ENCODE data around the gene INPP5D. TPM values are rescaled to one million over a fixed set of nuclear protein-coding genes. Genes with fewer than 3 reads are reported as not detected.

INPP5D gene
- total and polyA plus RNA-seq, 4 donors, result 2.9 to 18.8 (median 6.6) TPM

DNA sequence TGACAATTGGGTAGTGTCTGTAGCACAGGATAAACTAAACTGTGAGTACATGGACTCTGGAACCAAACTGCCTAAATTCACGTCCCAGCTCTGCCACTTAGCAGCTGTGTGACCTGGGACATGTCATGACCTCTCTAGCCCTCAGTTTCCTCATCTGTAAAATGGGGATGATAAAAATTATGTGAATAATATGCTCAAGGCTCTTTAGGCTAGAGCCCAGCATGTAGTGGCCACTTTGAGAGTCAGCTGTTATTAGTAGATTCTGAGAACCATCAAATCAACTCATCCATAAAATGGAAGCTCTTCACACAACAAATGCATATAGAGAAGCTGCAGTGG lies 87.7 kb downstream of the INPP5D start:
- H3K4me1 ChIP-seq (ENCODE audit: control insufficient read depth in 4 of 4, insufficient read depth in 4 of 4, low read length in 3 of 4), result no peaks in the 10 kb centered on the region
- no peaks in the 10 kb centered on the region for H3K27me3 ChIP-seq (ENCODE audit: control insufficient read depth in 4 of 4, insufficient read depth in 4 of 4, low read length in 3 of 4)
- H3K9me3 ChIP-seq (ENCODE audit: control insufficient read depth in 4 of 4, low read length in 3 of 4), result no peaks in the 10 kb centered on the region
- no peak overlapping the region for H3K27ac ChIP-seq (ENCODE audit: low read depth in 1 of 2, low read length in 2 of 2)
- WGBS, result 45% methylated on average over 1 of the region's 1 CpG
- peaks cover 0 to 8% (median 4%) of the 10 kb centered on the region in 4 donors for H3K36me3 ChIP-seq (ENCODE audit: control insufficient read depth in 4 of 4, insufficient read depth in 3 of 4, low read depth in 1 of 4, low read length in 3 of 4)
- no peak for DNase-seq (ENCODE audit: low spot score)
- no peak overlapping the region for H3K9ac ChIP-seq (ENCODE audit: low read depth in 1 of 2, low read length in 2 of 2)
- H3K4me3 ChIP-seq (ENCODE audit: low read depth in 1 of 3, low read length in 3 of 3), result no peak overlapping the region
- TF ChIP-seq JUND (IDR thresholded peaks at IDR 0.05) (no peak), EGR1 (IDR thresholded peaks at IDR 0.05; ENCODE audit: low read depth in 2 of 2) (no peak), TAF1 (conservative IDR thresholded peaks at IDR 0.05) (no peak), HNF4G (IDR thresholded peaks at IDR 0.05) (no peak), RXRA (IDR thresholded peaks at IDR 0.05) (no peak), YY1 (IDR thresholded peaks at IDR 0.05) (no peak), SP1 (IDR thresholded peaks at IDR 0.05) (no peak), NR2F2 (IDR thresholded peaks at IDR 0.05) (no peak), RAD21 (IDR thresholded peaks at IDR 0.05) (no peak), GABPA (IDR thresholded peaks at IDR 0.05 in 1 of 2, conservative IDR thresholded peaks at IDR 0.05 in 1 of 2) (no peak), FOXA1 (IDR thresholded peaks at IDR 0.05) (no peak), HNF4A (conservative IDR thresholded peaks at IDR 0.05) (no peak), FOXA2 (IDR thresholded peaks at IDR 0.05) (no peak)
- TF ChIP-seq, protein P1, sequence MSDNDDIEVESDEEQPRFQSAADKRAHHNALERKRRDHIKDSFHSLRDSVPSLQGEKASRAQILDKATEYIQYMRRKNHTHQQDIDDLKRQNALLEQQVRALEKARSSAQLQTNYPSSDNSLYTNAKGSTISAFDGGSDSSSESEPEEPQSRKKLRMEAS (IDR thresholded peaks at IDR 0.05), result no peak
- TF ChIP-seq, protein P2, sequence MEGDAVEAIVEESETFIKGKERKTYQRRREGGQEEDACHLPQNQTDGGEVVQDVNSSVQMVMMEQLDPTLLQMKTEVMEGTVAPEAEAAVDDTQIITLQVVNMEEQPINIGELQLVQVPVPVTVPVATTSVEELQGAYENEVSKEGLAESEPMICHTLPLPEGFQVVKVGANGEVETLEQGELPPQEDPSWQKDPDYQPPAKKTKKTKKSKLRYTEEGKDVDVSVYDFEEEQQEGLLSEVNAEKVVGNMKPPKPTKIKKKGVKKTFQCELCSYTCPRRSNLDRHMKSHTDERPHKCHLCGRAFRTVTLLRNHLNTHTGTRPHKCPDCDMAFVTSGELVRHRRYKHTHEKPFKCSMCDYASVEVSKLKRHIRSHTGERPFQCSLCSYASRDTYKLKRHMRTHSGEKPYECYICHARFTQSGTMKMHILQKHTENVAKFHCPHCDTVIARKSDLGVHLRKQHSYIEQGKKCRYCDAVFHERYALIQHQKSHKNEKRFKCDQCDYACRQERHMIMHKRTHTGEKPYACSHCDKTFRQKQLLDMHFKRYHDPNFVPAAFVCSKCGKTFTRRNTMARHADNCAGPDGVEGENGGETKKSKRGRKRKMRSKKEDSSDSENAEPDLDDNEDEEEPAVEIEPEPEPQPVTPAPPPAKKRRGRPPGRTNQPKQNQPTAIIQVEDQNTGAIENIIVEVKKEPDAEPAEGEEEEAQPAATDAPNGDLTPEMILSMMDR (IDR thresholded peaks at IDR 0.05; ENCODE audit: low read depth, low read length, missing input control), result no peak
- TF ChIP-seq, protein P3, sequence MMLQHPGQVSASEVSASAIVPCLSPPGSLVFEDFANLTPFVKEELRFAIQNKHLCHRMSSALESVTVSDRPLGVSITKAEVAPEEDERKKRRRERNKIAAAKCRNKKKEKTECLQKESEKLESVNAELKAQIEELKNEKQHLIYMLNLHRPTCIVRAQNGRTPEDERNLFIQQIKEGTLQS (IDR thresholded peaks at IDR 0.05), result no peak
- TF ChIP-seq, protein P4, sequence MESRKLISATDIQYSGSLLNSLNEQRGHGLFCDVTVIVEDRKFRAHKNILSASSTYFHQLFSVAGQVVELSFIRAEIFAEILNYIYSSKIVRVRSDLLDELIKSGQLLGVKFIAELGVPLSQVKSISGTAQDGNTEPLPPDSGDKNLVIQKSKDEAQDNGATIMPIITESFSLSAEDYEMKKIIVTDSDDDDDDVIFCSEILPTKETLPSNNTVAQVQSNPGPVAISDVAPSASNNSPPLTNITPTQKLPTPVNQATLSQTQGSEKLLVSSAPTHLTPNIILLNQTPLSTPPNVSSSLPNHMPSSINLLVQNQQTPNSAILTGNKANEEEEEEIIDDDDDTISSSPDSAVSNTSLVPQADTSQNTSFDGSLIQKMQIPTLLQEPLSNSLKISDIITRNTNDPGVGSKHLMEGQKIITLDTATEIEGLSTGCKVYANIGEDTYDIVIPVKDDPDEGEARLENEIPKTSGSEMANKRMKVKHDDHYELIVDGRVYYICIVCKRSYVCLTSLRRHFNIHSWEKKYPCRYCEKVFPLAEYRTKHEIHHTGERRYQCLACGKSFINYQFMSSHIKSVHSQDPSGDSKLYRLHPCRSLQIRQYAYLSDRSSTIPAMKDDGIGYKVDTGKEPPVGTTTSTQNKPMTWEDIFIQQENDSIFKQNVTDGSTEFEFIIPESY (IDR thresholded peaks at IDR 0.05), result no peak
- TF ChIP-seq, protein P5, sequence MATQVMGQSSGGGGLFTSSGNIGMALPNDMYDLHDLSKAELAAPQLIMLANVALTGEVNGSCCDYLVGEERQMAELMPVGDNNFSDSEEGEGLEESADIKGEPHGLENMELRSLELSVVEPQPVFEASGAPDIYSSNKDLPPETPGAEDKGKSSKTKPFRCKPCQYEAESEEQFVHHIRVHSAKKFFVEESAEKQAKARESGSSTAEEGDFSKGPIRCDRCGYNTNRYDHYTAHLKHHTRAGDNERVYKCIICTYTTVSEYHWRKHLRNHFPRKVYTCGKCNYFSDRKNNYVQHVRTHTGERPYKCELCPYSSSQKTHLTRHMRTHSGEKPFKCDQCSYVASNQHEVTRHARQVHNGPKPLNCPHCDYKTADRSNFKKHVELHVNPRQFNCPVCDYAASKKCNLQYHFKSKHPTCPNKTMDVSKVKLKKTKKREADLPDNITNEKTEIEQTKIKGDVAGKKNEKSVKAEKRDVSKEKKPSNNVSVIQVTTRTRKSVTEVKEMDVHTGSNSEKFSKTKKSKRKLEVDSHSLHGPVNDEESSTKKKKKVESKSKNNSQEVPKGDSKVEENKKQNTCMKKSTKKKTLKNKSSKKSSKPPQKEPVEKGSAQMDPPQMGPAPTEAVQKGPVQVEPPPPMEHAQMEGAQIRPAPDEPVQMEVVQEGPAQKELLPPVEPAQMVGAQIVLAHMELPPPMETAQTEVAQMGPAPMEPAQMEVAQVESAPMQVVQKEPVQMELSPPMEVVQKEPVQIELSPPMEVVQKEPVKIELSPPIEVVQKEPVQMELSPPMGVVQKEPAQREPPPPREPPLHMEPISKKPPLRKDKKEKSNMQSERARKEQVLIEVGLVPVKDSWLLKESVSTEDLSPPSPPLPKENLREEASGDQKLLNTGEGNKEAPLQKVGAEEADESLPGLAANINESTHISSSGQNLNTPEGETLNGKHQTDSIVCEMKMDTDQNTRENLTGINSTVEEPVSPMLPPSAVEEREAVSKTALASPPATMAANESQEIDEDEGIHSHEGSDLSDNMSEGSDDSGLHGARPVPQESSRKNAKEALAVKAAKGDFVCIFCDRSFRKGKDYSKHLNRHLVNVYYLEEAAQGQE (IDR thresholded peaks at IDR 0.05), result no peak

All from liver (tissue), 9 donors.